Activated B cell treated with CpG ODN at 0.5 μM for 24 hours (primary cell): Measurements from ENCODE around the gene MFNG. TPM values are rescaled to one million over a fixed set of nuclear protein-coding genes. Genes with fewer than 3 reads are reported as not detected.
A peak's percentile ranks its signal among the peaks of the same experiment; 100 is the strongest.

Source experiments
- ATAC-seq: fragments of 200-7000 bp; cut with Tn5 transposase; one replicate; pipeline ENCODE4 v1.10.0; 2021; ENCODE audit warnings: low read depth, mild to moderate bottlenecking, moderate library complexity
- CTCF ChIA-PET: fragments of 350-600 bp; sonication (Branson Sonifier 250); formaldehyde crosslinking; loops from one replicate; lab custom pipeline; 2021; ENCODE audit warnings: antibody characterized with exemption; lab: Charles Lee
- POLR2A ChIA-PET: fragments of 350-600 bp; sonication (Branson Sonifier 250); formaldehyde crosslinking; loops from one replicate; lab custom pipeline; 2021; ENCODE audit warnings: antibody characterized with exemption; lab: Charles Lee
- DNase-seq: peaks from one replicate; pipeline ENCODE4 v3.0.0; 2022
- H3K27ac Mint-ChIP-seq: one replicate; pipeline ENCODE4 v1.8.0; 2020; ENCODE audit warnings: mixed read lengths
- H3K27me3 Mint-ChIP-seq: one replicate; pipeline ENCODE4 v1.8.0; 2021; ENCODE audit warnings: mixed read lengths
- H3K36me3 Mint-ChIP-seq: one replicate; pipeline ENCODE4 v1.8.0; 2021; ENCODE audit warnings: low read depth, mixed read lengths
- H3K4me1 Mint-ChIP-seq: one replicate; pipeline ENCODE4 v1.8.0; 2021; ENCODE audit warnings: mixed read lengths
- H3K4me3 Mint-ChIP-seq: one replicate; pipeline ENCODE4 v1.8.0; 2020; ENCODE audit warnings: mild to moderate bottlenecking, mixed read lengths
- H3K9me3 Mint-ChIP-seq: one replicate; pipeline ENCODE4 v1.8.0; 2020; ENCODE audit warnings: mixed read lengths
- CTCF ChIP-seq: fragments of 200-600 bp; IDR thresholded peaks from one replicate; pipeline ENCODE4 v1.8.0; 2022; ENCODE audit warnings: antibody characterized with exemption, mild to moderate bottlenecking
- intact Hi-C: fragments of 100-400 bp; cut with micrococcal nuclease; formaldehyde crosslinking; loops from one replicate; pipeline ENCODE4 v1.15.1; 2024
- total RNA-seq: library from RNA; stranded (reverse); gene quantifications from 2 replicates; pipeline ENCODE4 v1.2.3, GENCODE V29; 2022

MFNG gene
- total RNA-seq, 1 donor from 2014 or later = 90.6 TPM

- no peak for ATAC-seq
- DNase-seq = no peak
- Mint-ChIP-seq H3K4me1 (peaks cover 13% of the 10 kb centered on the region), H3K9me3 (no peaks in the 10 kb centered on the region), H3K4me3 (no peak overlapping the region), H3K27me3 (peaks cover 26% of the 10 kb centered on the region), H3K36me3 (no peaks in the 10 kb centered on the region), H3K27ac (no peak overlapping the region)
- intact Hi-C loops = no loop called here
- ChIA-PET CTCF (interaction anchor here (1.2 to 4.9 kb wide), 6 partner anchors 10 to 181 kb away, joined by 3 to 28 read pairs (median 5); partner anchors contain the start of gene MFNG), POLR2A (interaction anchor here (0.8 kb wide), 1 partner anchor 32 kb away, joined by 3 read pairs; no protein-coding TSS in a partner anchor)
- TF ChIP-seq CTCF = no peak
Measured at GRCh38 chr22:37497062-37497599, 10.9 kb upstream of the MFNG start.

- ATAC-seq (no peak), DNase-seq (no peak)
- ChIA-PET CTCF (interaction anchor here (1.2 to 4.9 kb wide), 3 partner anchors 10 to 180 kb away, joined by 3 to 28 read pairs (median 4); no protein-coding TSS in a partner anchor), POLR2A (interaction anchor here (0.8 kb wide), 1 partner anchor 32 kb away, joined by 3 read pairs; no protein-coding TSS in a partner anchor)
- peaks cover 14% of the 10 kb centered on the region for H3K4me1 Mint-ChIP-seq
- no peak for TF ChIP-seq CTCF
- H3K27ac Mint-ChIP-seq = no peak overlapping the region
- no peak overlapping the region for H3K4me3 Mint-ChIP-seq
- intact Hi-C loops = no loop called here
- no peaks in the 10 kb centered on the region for H3K36me3 Mint-ChIP-seq
- peaks cover 24% of the 10 kb centered on the region for H3K27me3 Mint-ChIP-seq
- no peaks in the 10 kb centered on the region for H3K9me3 Mint-ChIP-seq
Measured at GRCh38 chr22:37496651-37497050, 10.5 kb upstream of the MFNG start.

- H3K4me1 Mint-ChIP-seq = peaks cover 15% of the 10 kb centered on the region
- H3K4me3 Mint-ChIP-seq = no peak overlapping the region
- ATAC-seq = no peak
- TF ChIP-seq CTCF = no peak
- H3K9me3 Mint-ChIP-seq = no peaks in the 10 kb centered on the region
- H3K27ac Mint-ChIP-seq = no peak overlapping the region
- intact Hi-C loops = no loop called here
- H3K27me3 Mint-ChIP-seq = peaks cover 9% of the 10 kb centered on the region
- no peak for DNase-seq
- POLR2A ChIA-PET = no interaction called here
- no peaks in the 10 kb centered on the region for H3K36me3 Mint-ChIP-seq
- CTCF ChIA-PET = interaction anchor here (1.4 kb wide), 1 partner anchor 178 kb away, joined by 4 read pairs; no protein-coding TSS in a partner anchor
Measured at GRCh38 chr22:37493979-37494378, 7.8 kb upstream of the MFNG start.

GRCh38 chr22:37492428-37493344 lies 6.5 kb upstream of the MFNG start:
- POLR2A ChIA-PET = interaction anchor here (0.6 kb wide), 1 partner anchor 144 kb away, joined by 6 read pairs; no protein-coding TSS in a partner anchor

More at GRCh38 chr22:37492428-37493344, 6.5 kb upstream of the MFNG start:
- CTCF ChIA-PET = interaction anchor here (1.4 kb wide), 1 partner anchor 176 kb away, joined by 4 read pairs; no protein-coding TSS in a partner anchor
- peaks cover 6% of the 10 kb centered on the region for H3K27me3 Mint-ChIP-seq
- peak; percentile 88 for ATAC-seq
- no peaks in the 10 kb centered on the region for H3K9me3 Mint-ChIP-seq
- intact Hi-C loops = no loop called here
- H3K36me3 Mint-ChIP-seq = no peaks in the 10 kb centered on the region
- no peak for DNase-seq
- peaks cover 8% of the 10 kb centered on the region for H3K4me1 Mint-ChIP-seq
- H3K27ac Mint-ChIP-seq = no peak overlapping the region
- TF ChIP-seq CTCF = no peak
- H3K4me3 Mint-ChIP-seq = no peak overlapping the region
